HG03108 (cell line): ENCODE data around the gene BNC2.
"Not testable (repeated sequence)": the region's sequence is repeated elsewhere in the genome, so short reads cannot be mapped to it uniquely, and the experiment has no call there.

ENCODE experiments used
- ATAC-seq: cut with Tn5 transposase; IDR thresholded peaks from one replicate; pipeline ENCODE4 v1.9.1; 2021; ENCODE audit warnings: moderate library complexity; ENCODE audit not compliant: unreplicated experiment

The BNC2 gene

GRCh38 chr9:16870596-16871335 lies at the start of gene BNC2:
TSS of gene BNC2 (minus strand) at chr9:16870670. CDS start at chr9:16870648, 22 bp downstream.
- ATAC-seq = no peak

- no peak for ATAC-seq
These were observed 48.5 kb upstream of the BNC2 start for GRCh38 chr9:16918920-16919319.

- no peak for ATAC-seq
These were observed 44.8 kb upstream of the BNC2 start for GRCh38 chr9:16915126-16915831.

- no peak for ATAC-seq
These were observed 41.7 kb upstream of the BNC2 start for GRCh38 chr9:16912197-16912596.

GRCh38 chr9:16908206-16908605 lies 37.7 kb upstream of the BNC2 start:
- not testable (repeated sequence) for ATAC-seq

- no peak for ATAC-seq
These were observed 34.2 kb upstream of the BNC2 start for GRCh38 chr9:16904655-16905054.

- no peak for ATAC-seq
These were observed 31.1 kb upstream of the BNC2 start for GRCh38 chr9:16901590-16901989.

- no peak for ATAC-seq
These were observed 29.1 kb upstream of the BNC2 start for GRCh38 chr9:16899606-16900005.

GRCh38 chr9:16898464-16898863 lies 28.0 kb upstream of the BNC2 start:
- no peak for ATAC-seq

- ATAC-seq = no peak
These were observed 18.1 kb upstream of the BNC2 start for GRCh38 chr9:16888594-16888993.

- no peak for ATAC-seq
These were observed 15.5 kb upstream of the BNC2 start for GRCh38 chr9:16885931-16886330.

- no peak for ATAC-seq
These were observed 14.6 kb upstream of the BNC2 start for GRCh38 chr9:16884952-16885513.

GRCh38 chr9:16884373-16884772 lies 13.9 kb upstream of the BNC2 start:
- no peak for ATAC-seq

- no peak for ATAC-seq
These were observed 13.1 kb upstream of the BNC2 start for GRCh38 chr9:16883586-16883985.

- ATAC-seq = not testable (repeated sequence)
These were observed 12.0 kb upstream of the BNC2 start for GRCh38 chr9:16882440-16882839.

GRCh38 chr9:16879416-16879815 lies 8.9 kb upstream of the BNC2 start:
- no peak for ATAC-seq

GRCh38 chr9:16877256-16877655 lies 6.8 kb upstream of the BNC2 start:
- ATAC-seq = no peak

- ATAC-seq = no peak
These were observed 2.8 kb upstream of the BNC2 start for GRCh38 chr9:16873126-16873802.

- no peak for ATAC-seq
These were observed 1.1 kb upstream of the BNC2 start for GRCh38 chr9:16871336-16872151.

- no peak for ATAC-seq
These were observed 431 bp downstream of the BNC2 start for GRCh38 chr9:16869882-16870595.
